SJSA1 (cell line): Measurements from ENCODE around the gene SEMG1. TPM values are rescaled to one million over a fixed set of nuclear protein-coding genes. Genes with fewer than 3 reads are reported as not detected.

Experiments used
- DNase-seq, 2 experiments: peaks; one replicate each; pipeline ENCODE4 v3.0.0-alpha.2; 2015 to 2020; ENCODE audit warnings: low spot score in 2 of 2, low read depth in 1 of 2
- H3K27ac ChIP-seq: fragments of 250-450 bp; sonication (Bioruptor Pico); 2 replicates; pipeline ENCODE4 v1.5.1; 2020; ENCODE audit warnings: mild to moderate bottlenecking, moderate library complexity
- H3K27me3 ChIP-seq: fragments of 250-450 bp; sonication (Bioruptor Pico); replicated peaks from 2 replicates; pipeline ENCODE4 v1.5.1; 2020; ENCODE audit warnings: mild to moderate bottlenecking, moderate library complexity
- H3K36me3 ChIP-seq: fragments of 250-450 bp; sonication (Bioruptor Pico); 2 replicates; pipeline ENCODE4 v1.5.1; 2020; ENCODE audit warnings: mild to moderate bottlenecking
- H3K4me1 ChIP-seq: fragments of 250-450 bp; sonication (Bioruptor Pico); replicated peaks from 2 replicates; pipeline ENCODE4 v1.6.1; 2021; ENCODE audit warnings: mild to moderate bottlenecking
- H3K4me3 ChIP-seq: fragments of 250-450 bp; sonication (Bioruptor Pico); 2 replicates; pipeline ENCODE4 v1.5.1; 2020; ENCODE audit warnings: mild to moderate bottlenecking
- H3K9me3 ChIP-seq: fragments of 250-450 bp; sonication (Bioruptor Pico); replicated peaks from 2 replicates; pipeline ENCODE4 v1.5.1; 2020; ENCODE audit warnings: mild to moderate bottlenecking
- total RNA-seq: library from RNA; depleted of rRNA; stranded (reverse); fragments of >200 nt; shearing (Covaris generic); gene quantifications from 2 replicates; pipeline ENCODE4 v1.2.3, GENCODE V29; 2014; rRNA removed

SEMG1 gene
- not detected in 2 replicates for total RNA-seq

- Histone ChIP-seq H3K27ac (no peak within 1 kb of the TSS), H3K9me3 (no peaks in the 10 kb centered on the region), H3K4me1 (no peaks in the 10 kb centered on the region), H3K4me3 (no peak within 1 kb of the TSS), H3K36me3 (no peaks in the 10 kb centered on the region), H3K27me3 (peaks cover 9% of the 10 kb centered on the region)
- DNase-seq, result no peak
Observed at GRCh38 chr20:45206725-45207124, at the start of gene SEMG1. Gene SEMG1 (plus strand): TSS chr20:45207033. CDS start chr20:45207054, 21 bp downstream.

GRCh38 chr20:45157962-45158361 lies 48.9 kb upstream of the SEMG1 start:
- no peak for DNase-seq
- Histone ChIP-seq H3K36me3 (no peaks in the 10 kb centered on the region), H3K4me3 (no peak overlapping the region), H3K27ac (no peak overlapping the region), H3K9me3 (no peaks in the 10 kb centered on the region), H3K27me3 (no peaks in the 10 kb centered on the region), H3K4me1 (no peaks in the 10 kb centered on the region)

GRCh38 chr20:45163083-45163803 lies 43.6 kb upstream of the SEMG1 start:
- H3K4me3 ChIP-seq, result no peak overlapping the region
- no peak for DNase-seq
- H3K9me3 ChIP-seq, result no peaks in the 10 kb centered on the region; the same call in 1 of the 2 replicates
- no peak overlapping the region for H3K27ac ChIP-seq
- H3K36me3 ChIP-seq, result no peaks in the 10 kb centered on the region
- no peaks in the 10 kb centered on the region for H3K4me1 ChIP-seq
- H3K27me3 ChIP-seq, result no peaks in the 10 kb centered on the region

GRCh38 chr20:45164906-45165305 lies 41.9 kb upstream of the SEMG1 start:
- H3K27ac ChIP-seq, result no peak overlapping the region
- H3K27me3 ChIP-seq, result 0 out of 2 replicates have a peak, but pooled peaks cover under 1% of the 10 kb centered on the region
- H3K36me3 ChIP-seq, result no peaks in the 10 kb centered on the region
- H3K4me1 ChIP-seq, result no peaks in the 10 kb centered on the region
- DNase-seq, result no peak
- no peak overlapping the region for H3K4me3 ChIP-seq
- no peaks in the 10 kb centered on the region; the same call in 1 of the 2 replicates for H3K9me3 ChIP-seq

GRCh38 chr20:45173522-45173921 lies 33.3 kb upstream of the SEMG1 start:
- Histone ChIP-seq H3K36me3 (no peaks in the 10 kb centered on the region), H3K27me3 (0 out of 2 replicates have a peak, but pooled peaks cover 4% of the 10 kb centered on the region), H3K27ac (no peak overlapping the region), H3K9me3 (no peaks in the 10 kb centered on the region), H3K4me3 (no peak overlapping the region), H3K4me1 (no peaks in the 10 kb centered on the region)
- no peak for DNase-seq

- no peak for DNase-seq
- no peaks in the 10 kb centered on the region for H3K9me3 ChIP-seq
Observed at GRCh38 chr20:45174434-45175364, 32.1 kb upstream of the SEMG1 start, which contains the start of gene PI3. Gene PI3 (plus strand): TSS chr20:45174902. CDS start chr20:45174923, 21 bp downstream.

GRCh38 chr20:45176526-45177267 lies 30.1 kb upstream of the SEMG1 start:
- Histone ChIP-seq H3K9me3 (no peaks in the 10 kb centered on the region), H3K36me3 (no peaks in the 10 kb centered on the region), H3K27me3 (no peaks in the 10 kb centered on the region), H3K27ac (no peak overlapping the region), H3K4me3 (no peak overlapping the region), H3K4me1 (no peaks in the 10 kb centered on the region)
- no peak for DNase-seq

More at GRCh38 chr20:45174434-45175364, 32.1 kb upstream of the SEMG1 start, which contains the start of gene PI3:
- Histone ChIP-seq H3K4me3 (no peak within 1 kb of the TSS), H3K4me1 (no peaks in the 10 kb centered on the region), H3K27me3 (0 out of 2 replicates have a peak, but pooled peaks cover 4% of the 10 kb centered on the region), H3K36me3 (no peaks in the 10 kb centered on the region), H3K27ac (no peak within 1 kb of the TSS)

GRCh38 chr20:45179166-45179565 lies 27.7 kb upstream of the SEMG1 start:
- Histone ChIP-seq H3K4me3 (no peak overlapping the region), H3K27ac (no peak overlapping the region), H3K27me3 (no peaks in the 10 kb centered on the region), H3K4me1 (no peaks in the 10 kb centered on the region), H3K9me3 (no peaks in the 10 kb centered on the region), H3K36me3 (no peaks in the 10 kb centered on the region)
- no peak for DNase-seq

- no peak overlapping the region for H3K4me3 ChIP-seq
- no peaks in the 10 kb centered on the region for H3K9me3 ChIP-seq
- no peaks in the 10 kb centered on the region for H3K36me3 ChIP-seq
- no peaks in the 10 kb centered on the region for H3K4me1 ChIP-seq
- DNase-seq, result peak in 1 of 2 experiments; percentile 11
- 0 out of 2 replicates have a peak, but pooled peaks cover 3% of the 10 kb centered on the region for H3K27me3 ChIP-seq
- H3K27ac ChIP-seq, result no peak overlapping the region
Observed at GRCh38 chr20:45181639-45182038, 25.2 kb upstream of the SEMG1 start.

- no peaks in the 10 kb centered on the region for H3K4me1 ChIP-seq
Observed at GRCh38 chr20:45183084-45183483, 23.7 kb upstream of the SEMG1 start.

GRCh38 chr20:45187693-45188092 lies 19.1 kb upstream of the SEMG1 start:
- no peak overlapping the region for H3K27ac ChIP-seq
- no peaks in the 10 kb centered on the region for H3K4me1 ChIP-seq
- H3K9me3 ChIP-seq, result no peaks in the 10 kb centered on the region
- DNase-seq, result no peak
- H3K4me3 ChIP-seq, result no peak overlapping the region
- no peaks in the 10 kb centered on the region for H3K36me3 ChIP-seq
- H3K27me3 ChIP-seq, result 0 out of 2 replicates have a peak, but pooled peaks cover 3% of the 10 kb centered on the region

More at GRCh38 chr20:45183084-45183483, 23.7 kb upstream of the SEMG1 start:
- Histone ChIP-seq H3K36me3 (no peaks in the 10 kb centered on the region), H3K4me3 (no peak overlapping the region), H3K27me3 (0 out of 2 replicates have a peak, but pooled peaks cover 3% of the 10 kb centered on the region), H3K27ac (no peak overlapping the region), H3K9me3 (no peaks in the 10 kb centered on the region)
- no peak for DNase-seq

- 0 out of 2 replicates have a peak, but pooled peaks cover 3% of the 10 kb centered on the region for H3K27me3 ChIP-seq
Observed at GRCh38 chr20:45189067-45189609, 17.7 kb upstream of the SEMG1 start.

GRCh38 chr20:45189861-45190260 lies 17.0 kb upstream of the SEMG1 start:
- no peaks in the 10 kb centered on the region for H3K9me3 ChIP-seq
- no peak overlapping the region for H3K27ac ChIP-seq
- no peaks in the 10 kb centered on the region for H3K36me3 ChIP-seq
- no peaks in the 10 kb centered on the region for H3K4me1 ChIP-seq
- DNase-seq, result no peak
- H3K27me3 ChIP-seq, result 0 out of 2 replicates have a peak, but pooled peaks cover 6% of the 10 kb centered on the region
- H3K4me3 ChIP-seq, result no peak overlapping the region

More at GRCh38 chr20:45189067-45189609, 17.7 kb upstream of the SEMG1 start:
- no peak overlapping the region for H3K4me3 ChIP-seq
- H3K4me1 ChIP-seq, result no peaks in the 10 kb centered on the region
- no peaks in the 10 kb centered on the region for H3K9me3 ChIP-seq
- no peaks in the 10 kb centered on the region for H3K36me3 ChIP-seq
- H3K27ac ChIP-seq, result no peak overlapping the region
- no peak for DNase-seq
